Lung (tissue), 12 donors: ENCODE data around the gene TEX51. TPM values are rescaled to one million over a fixed set of nuclear protein-coding genes. Genes with fewer than 3 reads are reported as not detected.

ENCODE experiments used
- ATAC-seq: fragments of 200-7000 bp; cut with Tn5 transposase; one replicate; pipeline ENCODE4 v1.9.1; 2020; ENCODE audit warnings: moderate number of reproducible peaks; ENCODE audit not compliant: insufficient read depth, low FRiP score
- DNase-seq, 3 donors: peaks; one replicate each; pipeline ENCODE4 v3.0.0-alpha.2; 2013 to 2017
- H3K27ac ChIP-seq, 2 donors: one replicate each; pipeline ENCODE4 v1.5.1; 2013; ENCODE audit warnings: mild to moderate bottlenecking in 2 of 2, moderate library complexity in 2 of 2, control low read depth in 1 of 2, inconsistent platforms in 1 of 2, low read depth in 1 of 2, low read length in 1 of 2
- H3K27me3 ChIP-seq, 3 donors: one replicate each; pipeline ENCODE4 v1.5.1; 2013; ENCODE audit warnings: low read length in 2 of 3; ENCODE audit not compliant: control insufficient read depth in 3 of 3, insufficient read depth in 3 of 3
- H3K36me3 ChIP-seq, 4 donors: one replicate each; pipeline ENCODE4 v1.5.1; 2013; ENCODE audit warnings: low read length in 4 of 4, mild to moderate bottlenecking in 1 of 4, moderate library complexity in 1 of 4; ENCODE audit not compliant: control insufficient read depth in 4 of 4, insufficient read depth in 4 of 4
- H3K4me1 ChIP-seq, 5 donors: one replicate each; pipeline ENCODE4 v1.5.1; 2013; ENCODE audit warnings: low read length in 5 of 5, mild to moderate bottlenecking in 2 of 5, moderate library complexity in 1 of 5; ENCODE audit not compliant: control insufficient read depth in 5 of 5, insufficient read depth in 5 of 5
- H3K4me3 ChIP-seq: one replicate; pipeline ENCODE4 v1.5.1; 2013; ENCODE audit warnings: mild to moderate bottlenecking, control low read depth, moderate library complexity
- H3K9ac ChIP-seq, 2 donors: one replicate each; pipeline ENCODE4 v1.5.1; 2013; ENCODE audit warnings: low read length in 2 of 2, control low read depth in 1 of 2; ENCODE audit not compliant: insufficient read depth in 1 of 2
- H3K9me3 ChIP-seq, 4 donors: one replicate each; pipeline ENCODE4 v1.5.1; 2013; ENCODE audit warnings: low read length in 3 of 4, mild to moderate bottlenecking in 1 of 4, moderate library complexity in 1 of 4; ENCODE audit not compliant: control insufficient read depth in 4 of 4, insufficient read depth in 3 of 4
- WGBS, 2 donors: extraction: QIAGEN DNeasy Blood & Tissue Kit; methylation state at CpG; one replicate each; pipeline ENCODE4 v1.1.7; 2013; 5-methylcytosine and 5-hydroxymethylcytosine counted together
- polyA plus RNA-seq, 2 donors: library from polyadenylated mRNA; stranded (reverse); fragments of 200-250 nt; gene quantifications; one replicate each; pipeline ENCODE4 v1.2.1, GENCODE V29; 2013
- total RNA-seq, 2 donors: library from RNA; depleted of rRNA in 1 of 2; stranded (reverse); fragments of >200 nt in 1 of 2; gene quantifications; one replicate each; pipeline ENCODE4 v1.2.1, GENCODE V29; 2014 to 2021
- TF ChIP-seq, protein P1 (sequence below): IDR thresholded peaks from 2 replicates; pipeline ENCODE4 v1.5.1; 2012; ENCODE audit warnings: mild to moderate bottlenecking; ENCODE audit errors: control extremely low read depth, extremely low read depth
- donor health status: control.
- donor health status: control.
- donor health status: Bipolar disorder and iron deficiency.
- donor health status: healthy.
- donor health status: DM: yes; HTN: yes; CAD: no.

The TEX51 gene
- total and polyA plus RNA-seq, 4 donors, result not detected

DNA sequence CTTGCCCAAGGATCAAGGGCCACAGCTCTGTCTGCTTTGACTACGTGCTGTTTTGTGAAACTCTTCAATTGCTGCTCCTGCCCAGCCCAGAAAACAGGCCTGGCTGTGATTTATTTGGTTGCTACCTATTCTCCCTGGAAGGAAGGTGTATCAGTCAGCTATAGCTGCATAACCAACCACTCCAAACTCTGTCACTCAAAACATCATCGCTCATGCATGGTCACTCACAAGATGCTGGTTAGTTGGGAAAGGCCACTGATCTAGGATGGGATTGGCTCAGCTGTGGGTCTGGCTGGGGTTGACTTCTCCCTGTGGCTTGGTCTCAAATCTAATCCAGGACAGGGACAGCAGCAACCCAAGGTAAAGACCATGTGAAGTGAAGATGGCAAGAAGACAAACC, 14.6 kb downstream of the TEX51 start:
- H3K4me3 ChIP-seq, result no peak overlapping the region
- peaks cover 0 to 4% (median 0%) of the 10 kb centered on the region in 4 donors for H3K9me3 ChIP-seq
- H3K27me3 ChIP-seq, result no peaks in the 10 kb centered on the region
- WGBS, 2 donors, result 83 to 97% methylated on average over 2 of the region's 2 CpGs
- H3K4me1 ChIP-seq, result peaks cover 0 to 12% (median 3%) of the 10 kb centered on the region in 5 donors
- no peaks in the 10 kb centered on the region for H3K36me3 ChIP-seq
- DNase-seq, result no peak
- no peak overlapping the region for H3K9ac ChIP-seq
- no peak overlapping the region for H3K27ac ChIP-seq
- TF ChIP-seq, protein P1, sequence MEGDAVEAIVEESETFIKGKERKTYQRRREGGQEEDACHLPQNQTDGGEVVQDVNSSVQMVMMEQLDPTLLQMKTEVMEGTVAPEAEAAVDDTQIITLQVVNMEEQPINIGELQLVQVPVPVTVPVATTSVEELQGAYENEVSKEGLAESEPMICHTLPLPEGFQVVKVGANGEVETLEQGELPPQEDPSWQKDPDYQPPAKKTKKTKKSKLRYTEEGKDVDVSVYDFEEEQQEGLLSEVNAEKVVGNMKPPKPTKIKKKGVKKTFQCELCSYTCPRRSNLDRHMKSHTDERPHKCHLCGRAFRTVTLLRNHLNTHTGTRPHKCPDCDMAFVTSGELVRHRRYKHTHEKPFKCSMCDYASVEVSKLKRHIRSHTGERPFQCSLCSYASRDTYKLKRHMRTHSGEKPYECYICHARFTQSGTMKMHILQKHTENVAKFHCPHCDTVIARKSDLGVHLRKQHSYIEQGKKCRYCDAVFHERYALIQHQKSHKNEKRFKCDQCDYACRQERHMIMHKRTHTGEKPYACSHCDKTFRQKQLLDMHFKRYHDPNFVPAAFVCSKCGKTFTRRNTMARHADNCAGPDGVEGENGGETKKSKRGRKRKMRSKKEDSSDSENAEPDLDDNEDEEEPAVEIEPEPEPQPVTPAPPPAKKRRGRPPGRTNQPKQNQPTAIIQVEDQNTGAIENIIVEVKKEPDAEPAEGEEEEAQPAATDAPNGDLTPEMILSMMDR, result no peak
- no peak for ATAC-seq

GRCh38 chr2:126913881-126914615, 15.4 kb downstream of the TEX51 start:
- H3K27me3 ChIP-seq, result no peaks in the 10 kb centered on the region
- ATAC-seq (no peak), DNase-seq (no peak)
- H3K36me3 ChIP-seq, result no peaks in the 10 kb centered on the region
- peaks cover 0 to 5% (median 2%) of the 10 kb centered on the region in 5 donors for H3K4me1 ChIP-seq
- H3K9ac ChIP-seq, result no peak overlapping the region
- TF ChIP-seq, protein P1, result no peak
- no peak overlapping the region for H3K27ac ChIP-seq
- H3K9me3 ChIP-seq, result peaks cover 0 to 4% (median 0%) of the 10 kb centered on the region in 4 donors
- no peak overlapping the region for H3K4me3 ChIP-seq
- 86 to 90% methylated on average over 10 of the region's 10 CpGs for WGBS, 2 donors

- TF ChIP-seq, protein P1, result no peak
- no peak for DNase-seq
- WGBS, 2 donors, result 90 to 94% methylated on average over 14 of the region's 14 CpGs
- peaks cover 0 to 4% (median 0%) of the 10 kb centered on the region in 4 donors for H3K9me3 ChIP-seq
- H3K27ac ChIP-seq, result no peak overlapping the region
- no peak overlapping the region for H3K9ac ChIP-seq
- no peaks in the 10 kb centered on the region for H3K27me3 ChIP-seq
- no peaks in the 10 kb centered on the region for H3K36me3 ChIP-seq
- ATAC-seq, result no peak
- H3K4me1 ChIP-seq, result peaks cover 0 to 2% (median 0%) of the 10 kb centered on the region in 5 donors
- no peak overlapping the region for H3K4me3 ChIP-seq
These were observed 16.3 kb downstream of the TEX51 start for GRCh38 chr2:126914811-126915500.
